B cell (primary cell): ENCODE data around the gene SFXN4. TPM values are rescaled to one million over a fixed set of nuclear protein-coding genes. Genes with fewer than 3 reads are reported as not detected.

Experiments used
- ATAC-seq: fragments of 200-7000 bp; cut with Tn5 transposase; one replicate; pipeline ENCODE4 v1.10.0; 2021; ENCODE audit warnings: low read depth, mild to moderate bottlenecking, moderate number of reproducible peaks, moderate library complexity
- CTCF ChIA-PET: fragments of 350-600 bp; sonication (Branson Sonifier 250); formaldehyde crosslinking; loops from one replicate; lab custom pipeline; 2021; ENCODE audit warnings: antibody characterized with exemption, inconsistent platforms; lab: Charles Lee
- POLR2A ChIA-PET: fragments of 350-600 bp; sonication (Branson Sonifier 250); formaldehyde crosslinking; loops from one replicate; lab custom pipeline; 2021; ENCODE audit warnings: antibody characterized with exemption; lab: Charles Lee
- DNase-seq: peaks from one replicate; pipeline ENCODE4 v3.0.0; 2013
- H2AFZ ChIP-seq: 2 replicates; pipeline ENCODE4 v1.6.1; 2012; ENCODE audit warnings: mild to moderate bottlenecking, low read depth, low read length; ENCODE audit not compliant: insufficient read depth, poor library complexity, severe bottlenecking
- H3K27ac ChIP-seq, 2 donors: 1 replicate in 1 of 2; 2 replicates in 1 of 2; pipeline ENCODE4 v1.5.1; 2012 to 2013; ENCODE audit warnings: low read length in 2 of 2, mild to moderate bottlenecking in 2 of 2, moderate library complexity in 1 of 2
- H3K27me3 ChIP-seq, 4 experiments: fragments of 200-600 bp in 1 of 4; sonication (generic) in 1 of 4; replicated peaks in 1 of 4; 1 replicate in 2 of 4; 2 replicates in 2 of 4; pipeline versions ENCODE4 v1.6.1 to v1.7.0; 2013 to 2016; ENCODE audit warnings: low read length in 3 of 4, mild to moderate bottlenecking in 2 of 4, mixed read lengths in 1 of 4, moderate library complexity in 1 of 4; ENCODE audit not compliant: insufficient read depth in 4 of 4, control insufficient read depth in 3 of 4; ENCODE audit errors: control extremely low read depth in 1 of 4
- H3K36me3 ChIP-seq, 2 experiments: replicated peaks in 1 of 2; 1 replicate in 1 of 2; 2 replicates in 1 of 2; pipeline versions ENCODE4 v1.6.1 to v1.7.1; 2013; ENCODE audit warnings: low read length in 1 of 2; ENCODE audit not compliant: insufficient read depth in 2 of 2, control insufficient read depth in 1 of 2; ENCODE audit errors: control extremely low read depth in 1 of 2, extremely low read depth in 1 of 2
- H3K4me1 ChIP-seq, 2 donors: fragments of 200-600 bp in 1 of 2; sonication (generic) in 1 of 2; 1 replicate in 1 of 2; 2 replicates in 1 of 2; pipeline versions ENCODE4 v1.5.1 to v1.6.1; 2013 to 2017; ENCODE audit warnings: low read length in 2 of 2; ENCODE audit not compliant: control insufficient read depth in 2 of 2, insufficient read depth in 2 of 2
- H3K4me2 ChIP-seq: replicated peaks from 2 replicates; pipeline ENCODE3; 2012; ENCODE audit warnings: mild to moderate bottlenecking, low read depth, low read length; ENCODE audit not compliant: poor library complexity, severe bottlenecking
- H3K4me3 ChIP-seq, 5 experiments: fragments of 200-600 bp in 1 of 5; sonication (generic) in 1 of 5; 1 replicate in 3 of 5; 2 replicates in 2 of 5; pipeline versions ENCODE4 v1.5.1 to v1.7.0; 2011 to 2016; ENCODE audit warnings: low read length in 4 of 5, mild to moderate bottlenecking in 4 of 5, low read depth in 2 of 5, control low read depth in 1 of 5, moderate library complexity in 1 of 5; ENCODE audit not compliant: insufficient read depth in 1 of 5; ENCODE audit errors: control extremely low read depth in 1 of 5, extremely low read depth in 1 of 5
- H3K79me2 ChIP-seq: fragments of 200-600 bp; sonication (generic); one replicate; pipeline ENCODE4 v1.6.0; 2016; ENCODE audit warnings: low read length; ENCODE audit not compliant: control insufficient read depth, insufficient read depth
- H3K9ac ChIP-seq: fragments of 200-600 bp; sonication (generic); 2 replicates; pipeline ENCODE4 v1.6.1; 2017; ENCODE audit warnings: mild to moderate bottlenecking, low read length, moderate library complexity
- H3K9me3 ChIP-seq, 3 donors: one replicate each; pipeline versions ENCODE4 v1.6.1 to v1.7.1; 2013; ENCODE audit warnings: low read length in 2 of 3; ENCODE audit not compliant: control insufficient read depth in 2 of 3, insufficient read depth in 1 of 3; ENCODE audit errors: control extremely low read depth in 1 of 3
- H4K20me1 ChIP-seq: 2 replicates; pipeline ENCODE4 v1.6.0; 2012; ENCODE audit warnings: mild to moderate bottlenecking, low read length; ENCODE audit not compliant: insufficient read depth, control insufficient read depth, poor library complexity, severe bottlenecking
- H3K27ac Mint-ChIP-seq: one replicate; pipeline ENCODE4 v1.8.0; 2021; ENCODE audit warnings: mixed read lengths
- H3K27me3 Mint-ChIP-seq: one replicate; pipeline ENCODE4 v1.8.0; 2021; ENCODE audit warnings: mixed read lengths
- H3K4me1 Mint-ChIP-seq: one replicate; pipeline ENCODE4 v1.8.0; 2021; ENCODE audit warnings: mixed read lengths
- H3K4me3 Mint-ChIP-seq: one replicate; pipeline ENCODE4 v1.8.0; 2021; ENCODE audit warnings: mixed read lengths
- H3K9me3 Mint-ChIP-seq: one replicate; pipeline ENCODE4 v1.8.0; 2022; ENCODE audit warnings: mixed read lengths; ENCODE audit not compliant: insufficient read depth
- CTCF ChIP-seq: fragments of 200-600 bp; IDR thresholded peaks from one replicate; pipeline ENCODE4 v1.8.0; 2022; ENCODE audit warnings: antibody characterized with exemption, mild to moderate bottlenecking
- EZH2 ChIP-seq: IDR thresholded peaks from 2 replicates; pipeline ENCODE4 v1.6.1; 2012; ENCODE audit warnings: borderline replicate concordance, low read depth, mild to moderate bottlenecking, moderate library complexity, low read length; ENCODE audit not compliant: insufficient read depth, poor library complexity, severe bottlenecking
- WGBS: methylation state at CpG from one replicate; pipeline ENCODE4 v1.1.5; 2013; ENCODE audit warnings: missing lambda C conversion rate; ENCODE audit not compliant: insufficient coverage; 5-methylcytosine and 5-hydroxymethylcytosine counted together
- intact Hi-C: fragments of 100-400 bp; cut with micrococcal nuclease; formaldehyde crosslinking; loops from one replicate; pipeline ENCODE4 v1.10.0; 2022
- polyA plus RNA-seq: library from polyadenylated mRNA; depleted of rRNA; stranded (reverse); fragments of >200 nt; gene quantifications from 2 replicates; pipeline ENCODE4 v1.2.3, GENCODE V29; 2012
- total RNA-seq, 2 donors: library from RNA; stranded (reverse); fragments of 120-200 nt in 1 of 2; gene quantifications; 1 replicate in 1 of 2; 2 replicates in 1 of 2; pipeline versions ENCODE4 v1.2.3 to v1.2.4, GENCODE V29; 2013 to 2022

SFXN4 gene
- total and polyA plus RNA-seq, 2 donors (not counting 1 experiment from before 2014, with no cell fraction given), result 9.8 to 15.4 TPM

DNA sequence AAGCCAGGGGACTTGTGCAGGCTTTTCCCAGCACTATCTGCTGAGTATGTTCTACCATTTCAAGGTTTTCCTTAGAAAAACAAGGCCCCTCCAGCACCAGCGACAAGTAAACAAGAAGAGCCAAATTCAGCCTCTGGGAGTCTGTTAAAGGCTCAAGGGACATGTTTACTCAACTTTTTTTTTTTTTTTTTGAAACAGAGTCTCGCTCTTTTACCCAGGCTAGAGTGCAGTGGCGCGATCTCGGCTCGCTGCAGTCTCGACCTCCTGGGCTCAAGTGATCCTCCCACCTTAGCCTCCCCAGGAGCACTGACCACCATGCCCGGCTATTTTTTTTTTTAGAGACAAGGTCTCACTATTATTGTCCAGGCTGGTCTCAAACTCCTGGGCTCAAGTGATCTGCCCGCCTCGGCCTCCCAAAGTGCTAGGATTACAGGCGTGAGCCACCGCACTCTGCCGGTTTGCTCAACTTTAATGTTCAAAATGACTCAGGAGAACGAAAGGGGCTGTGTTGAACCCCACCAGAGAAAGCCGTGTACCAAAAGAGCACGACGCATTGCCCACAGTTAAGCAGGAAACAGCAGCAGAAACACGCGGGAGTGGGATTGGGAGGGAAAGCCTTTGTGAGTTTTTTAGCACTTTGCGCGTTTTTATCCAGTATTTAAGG is 12.3 kb upstream of the SFXN4 start:
- H3K27ac Mint-ChIP-seq, result peak overlapping the region; percentile 90
- no peaks in the 10 kb centered on the region for H3K27me3 Mint-ChIP-seq
- H3K4me3 ChIP-seq, result peak overlapping the region; percentile 88 to 98 (median 89)
- intact Hi-C loops, result loop anchor here (1.0 to 5.0 kb wide), 7 partner anchors 13 to 694 kb away; partner anchors contain the start of genes BAG3, EIF3A, MCMBP and SFXN4
- H4K20me1 ChIP-seq, result peaks cover 6% of the 10 kb centered on the region
- peaks cover 28% of the 10 kb centered on the region for H3K4me1 Mint-ChIP-seq
- TF ChIP-seq CTCF (no peak), EZH2 (no peak)
- WGBS, result 20% methylated on average over 20 of the region's 21 CpGs
- H3K27me3 ChIP-seq, result no peaks in the 10 kb centered on the region
- no peak for DNase-seq
- peaks cover 11 to 15% of the 10 kb centered on the region in 2 donors for H3K4me1 ChIP-seq
- H3K9me3 ChIP-seq, result no peaks in the 10 kb centered on the region
- peaks cover 3 to 12% of the 10 kb centered on the region in 2 experiments for H3K36me3 ChIP-seq
- H3K9me3 Mint-ChIP-seq, result no peaks in the 10 kb centered on the region
- peak overlapping the region; percentile 68 to 71 for H3K27ac ChIP-seq
- H3K4me2 ChIP-seq, result peak overlapping the region; percentile 77
- CTCF ChIA-PET, result no interaction called here
- peak overlapping the region; percentile 98 for H2AFZ ChIP-seq
- peak overlapping the region; percentile 88 for H3K9ac ChIP-seq
- H3K4me3 Mint-ChIP-seq, result peak overlapping the region; percentile 94
- POLR2A ChIA-PET, result no interaction called here
- peaks cover 43% of the 10 kb centered on the region for H3K79me2 ChIP-seq
- ATAC-seq, result peak; percentile 1

- Histone ChIP-seq H3K27ac (no peak overlapping the region), H3K36me3 (peaks cover 10 to 28% of the 10 kb centered on the region in 2 experiments), H3K9ac (no peak overlapping the region), H3K4me1 (peaks cover 11 to 15% of the 10 kb centered on the region in 2 donors), H3K4me2 (no peak overlapping the region), H3K4me3 (no peak overlapping the region), H3K9me3 (no peaks in the 10 kb centered on the region), H4K20me1 (peaks cover 6% of the 10 kb centered on the region), H3K27me3 (no peaks in the 10 kb centered on the region), H3K79me2 (peaks cover 43% of the 10 kb centered on the region), H2AFZ (no peak overlapping the region)
- CTCF ChIA-PET, result interaction anchor here (0.5 to 1.0 kb wide), 3 partner anchors 8 to 686 kb away, joined by 3 read pairs; no protein-coding TSS in a partner anchor
- intact Hi-C loops, result loop anchor here (5.0 kb wide), 1 partner anchor 476 kb away; the partner anchor contains the start of gene BAG3
- TF ChIP-seq EZH2 (no peak), CTCF (no peak)
- no peak for DNase-seq
- H3K27me3 Mint-ChIP-seq, result no peaks in the 10 kb centered on the region
- ATAC-seq, result no peak
- no peaks in the 10 kb centered on the region for H3K9me3 Mint-ChIP-seq
- peak overlapping the region; percentile 22 for H3K27ac Mint-ChIP-seq
- POLR2A ChIA-PET, result interaction anchor here (0.6 kb wide), 1 partner anchor 95 kb away, joined by 4 read pairs; no protein-coding TSS in a partner anchor
- peak overlapping the region; percentile 48 for H3K4me3 Mint-ChIP-seq
- peaks cover 28% of the 10 kb centered on the region for H3K4me1 Mint-ChIP-seq
- 67% methylated on average over 1 of the region's 6 CpGs for WGBS
Observed at GRCh38 chr10:119176166-119176565, 10.7 kb upstream of the SFXN4 start.
